ENCODE results near the gene DFFB.
A peak's percentile ranks its signal among the peaks of the same experiment; 100 is the strongest.
"Not testable (repeated sequence)": the region's sequence is repeated elsewhere in the genome, so short reads cannot be mapped to it uniquely, and the experiment has no call there.

DFFB gene, protein sequence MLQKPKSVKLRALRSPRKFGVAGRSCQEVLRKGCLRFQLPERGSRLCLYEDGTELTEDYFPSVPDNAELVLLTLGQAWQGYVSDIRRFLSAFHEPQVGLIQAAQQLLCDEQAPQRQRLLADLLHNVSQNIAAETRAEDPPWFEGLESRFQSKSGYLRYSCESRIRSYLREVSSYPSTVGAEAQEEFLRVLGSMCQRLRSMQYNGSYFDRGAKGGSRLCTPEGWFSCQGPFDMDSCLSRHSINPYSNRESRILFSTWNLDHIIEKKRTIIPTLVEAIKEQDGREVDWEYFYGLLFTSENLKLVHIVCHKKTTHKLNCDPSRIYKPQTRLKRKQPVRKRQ

DNA sequence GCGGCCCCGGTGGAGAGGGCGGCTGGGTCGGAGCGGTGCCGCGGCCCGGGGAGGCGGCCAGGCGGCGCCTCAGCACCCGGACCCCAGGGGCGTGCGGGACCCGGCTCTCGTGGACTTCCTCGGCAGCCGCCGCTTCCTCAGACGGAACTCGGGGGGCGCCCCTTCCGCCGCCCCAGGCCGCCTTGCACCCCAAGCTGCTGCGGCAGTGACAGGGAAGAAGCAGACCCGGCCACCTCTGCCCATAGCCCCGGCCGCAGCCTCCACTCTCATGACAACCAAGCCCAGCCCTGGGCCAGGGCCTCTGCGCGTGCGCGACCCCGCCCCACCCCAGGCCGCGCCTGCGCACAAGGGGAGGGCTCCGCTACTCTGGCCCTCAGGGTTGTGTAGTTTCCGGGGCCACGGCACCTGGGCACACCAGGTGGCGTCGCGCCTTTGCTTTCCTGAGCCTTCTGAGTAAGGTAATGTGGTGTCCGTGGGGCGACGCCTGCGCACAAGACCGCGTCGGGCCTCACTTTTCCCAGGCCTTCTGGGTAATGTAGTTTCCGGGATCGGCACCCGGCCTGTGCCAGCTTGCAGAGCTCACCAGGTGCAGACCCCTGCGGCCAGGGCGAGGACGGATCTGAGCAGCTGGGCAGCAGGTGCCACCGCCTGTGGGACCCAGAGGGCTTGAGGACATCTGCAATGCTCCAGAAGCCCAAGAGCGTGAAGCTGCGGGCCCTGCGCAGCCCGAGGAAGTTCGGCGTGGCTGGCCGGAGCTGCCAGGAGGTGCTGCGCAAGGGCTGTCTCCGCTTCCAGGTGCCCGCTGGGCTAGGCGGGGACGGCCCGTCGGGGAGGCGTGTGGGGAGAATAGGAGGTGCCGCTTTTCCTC lies at the start of gene DFFB, which contains the start of gene CEP104:
TSS of gene DFFB (plus strand) at position 554 of the 868 bp plus-strand sequence. CDS start at position 682, 128 bp downstream.
TSS of gene CEP104 (minus strand) at position 289 of the 868 bp plus-strand sequence. CDS start 4,804 bp downstream, outside the sequence.
- peak; percentile 96 to 97 (median 97) for DNase-seq (ENCODE audit: low read depth in 3 of 3, low spot score in 1 of 3)

DNA sequence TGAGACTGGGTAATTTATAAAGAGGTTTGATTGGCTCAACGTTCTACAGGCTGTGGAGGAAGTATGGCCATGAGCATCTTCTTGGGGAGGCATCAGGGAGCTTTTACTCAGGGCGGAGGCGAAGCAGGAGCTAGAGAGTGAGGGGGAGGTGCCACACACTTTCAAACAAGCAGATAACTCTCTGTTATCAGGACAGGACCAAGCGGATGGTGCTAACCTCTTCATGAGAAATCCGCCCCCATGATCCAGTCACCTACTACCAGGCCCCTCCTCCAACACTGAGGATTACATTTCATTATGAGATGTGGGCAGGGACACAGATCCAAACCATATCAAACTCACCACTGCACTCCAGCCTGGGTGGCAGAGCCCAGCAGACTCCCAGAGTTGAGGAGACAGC lies 49.5 kb upstream of the DFFB start:
- DNase-seq (ENCODE audit: low read depth in 3 of 3, low spot score in 1 of 3) = no peak

DNA sequence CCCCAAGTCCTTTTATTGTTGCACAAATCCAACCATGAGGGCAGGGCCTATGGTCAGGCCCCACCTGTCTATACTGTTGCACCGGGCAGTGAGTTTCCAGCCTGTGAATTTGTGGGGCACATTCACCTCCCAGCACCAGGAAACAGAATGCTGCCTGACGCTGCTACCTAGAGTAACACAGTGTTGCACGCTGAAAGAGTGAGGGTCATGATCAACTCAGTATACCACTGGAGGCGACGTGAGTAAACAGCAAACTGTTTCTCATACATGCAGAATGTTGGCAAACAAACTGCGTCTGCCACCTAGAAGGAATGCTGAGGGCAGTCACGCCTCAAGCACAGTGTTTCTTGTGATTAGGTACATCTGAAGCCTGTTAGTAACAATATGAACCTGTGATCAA lies 47.6 kb upstream of the DFFB start:
- no peak for DNase-seq (ENCODE audit: low read depth in 3 of 3, low spot score in 1 of 3)

DNA sequence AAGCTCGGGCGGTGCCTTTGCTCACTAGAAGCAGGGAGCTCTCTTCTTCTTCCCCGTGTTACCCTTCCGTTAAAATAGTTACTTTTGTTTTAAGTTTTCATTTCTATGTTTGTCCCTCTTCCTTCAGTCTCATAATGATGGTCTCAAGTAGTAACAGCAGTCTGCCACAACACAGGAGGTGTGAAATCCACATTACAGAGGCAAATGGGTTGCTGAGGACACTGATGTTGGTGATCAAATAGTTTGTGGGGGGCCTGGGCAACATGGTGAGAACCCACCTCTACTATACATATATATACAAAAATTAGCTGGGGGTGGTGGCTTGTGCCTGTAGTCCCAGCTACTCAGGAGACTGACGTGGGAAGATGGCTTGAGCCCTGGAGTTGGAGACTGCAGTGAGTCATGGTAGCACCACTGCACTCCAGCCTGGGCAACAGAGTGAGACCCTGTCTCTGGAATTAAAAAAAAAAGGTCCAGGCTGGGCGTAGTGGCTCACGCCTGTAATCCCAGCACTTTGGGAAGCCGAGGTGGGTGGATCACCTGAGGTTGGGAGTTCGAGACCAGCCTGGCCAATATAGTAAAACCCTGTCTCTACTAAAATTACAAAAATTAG lies 47.0 kb upstream of the DFFB start:
- DNase-seq (ENCODE audit: low read depth in 3 of 3, low spot score in 1 of 3) = not testable (repeated sequence)

DNA sequence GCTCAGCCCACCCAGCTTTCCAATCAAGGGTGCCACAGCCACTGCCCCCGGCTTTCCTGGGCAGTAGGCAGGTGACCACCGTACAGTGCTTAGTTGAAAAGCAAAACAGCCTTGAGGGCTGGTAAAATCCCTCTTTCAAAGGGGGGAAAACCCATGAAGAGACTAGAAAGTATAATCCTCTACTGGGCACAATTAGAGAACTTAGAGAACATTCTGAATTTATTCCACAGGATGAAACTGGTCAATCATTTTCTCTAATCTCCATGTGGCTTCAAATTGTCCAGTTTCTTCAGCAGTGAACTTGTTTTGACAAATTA lies 45.7 kb upstream of the DFFB start:
- DNase-seq (ENCODE audit: low read depth in 3 of 3, low spot score in 1 of 3) = no peak

DNA sequence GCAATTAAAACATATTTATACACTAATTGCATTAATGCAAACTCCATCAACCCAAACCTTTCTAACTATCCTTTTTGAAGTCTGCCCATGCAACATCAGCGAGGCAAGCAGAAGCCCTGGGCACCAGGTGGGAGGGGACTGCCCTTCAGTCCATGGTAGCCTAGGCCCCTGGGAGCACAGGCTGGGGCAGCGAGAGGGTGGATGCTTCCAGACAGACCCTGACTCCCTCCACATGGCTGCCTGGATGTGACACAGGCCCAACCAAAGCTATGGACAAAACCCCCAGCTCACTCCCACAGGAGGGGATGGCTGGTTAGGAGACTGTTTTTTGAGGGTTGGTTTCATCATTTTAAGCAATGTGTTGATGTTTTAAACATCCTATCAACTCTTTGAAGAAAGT lies 43.2 kb upstream of the DFFB start:
- no peak for DNase-seq (ENCODE audit: low read depth in 3 of 3, low spot score in 1 of 3)

DNA sequence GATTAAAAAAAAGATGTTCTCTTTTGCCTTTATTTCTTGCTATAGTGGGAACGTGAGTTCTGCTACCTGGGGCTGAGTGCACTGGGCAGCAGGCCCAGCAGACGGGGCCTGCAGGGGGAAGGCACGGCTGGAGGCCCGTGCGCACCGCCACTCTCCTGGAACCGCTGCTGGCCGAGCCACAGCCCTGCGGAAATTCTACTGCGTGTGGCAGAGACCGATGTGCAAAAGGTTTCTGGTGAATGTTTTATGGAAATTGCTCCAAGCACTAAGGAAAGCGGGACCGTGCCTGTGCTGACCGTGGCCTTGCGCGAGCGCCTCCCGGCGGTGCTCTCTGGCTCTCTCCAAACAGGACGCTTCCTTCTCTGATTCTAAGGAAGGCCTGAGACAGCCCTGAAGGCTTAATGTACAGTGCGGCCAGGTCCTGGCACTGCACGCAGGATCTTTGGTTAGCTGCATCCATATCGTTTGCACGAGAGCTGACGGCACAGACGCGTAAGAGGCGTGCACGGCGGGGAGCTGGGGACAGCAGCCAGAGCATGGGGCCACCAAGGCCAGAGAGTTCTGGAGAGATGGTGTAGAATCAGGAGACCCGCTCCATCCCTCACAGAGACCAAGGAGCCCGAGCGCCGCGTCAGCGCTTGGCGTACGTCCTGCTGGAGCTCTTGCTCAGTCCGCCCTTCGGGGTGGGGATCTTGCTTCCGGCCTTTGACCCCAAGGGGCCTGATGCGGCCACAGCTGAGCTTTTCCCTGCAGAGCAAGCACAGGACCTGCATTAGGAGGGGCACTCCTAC lies 42.3 kb upstream of the DFFB start:
- no peak for DNase-seq (ENCODE audit: low read depth in 3 of 3, low spot score in 1 of 3)

DNA sequence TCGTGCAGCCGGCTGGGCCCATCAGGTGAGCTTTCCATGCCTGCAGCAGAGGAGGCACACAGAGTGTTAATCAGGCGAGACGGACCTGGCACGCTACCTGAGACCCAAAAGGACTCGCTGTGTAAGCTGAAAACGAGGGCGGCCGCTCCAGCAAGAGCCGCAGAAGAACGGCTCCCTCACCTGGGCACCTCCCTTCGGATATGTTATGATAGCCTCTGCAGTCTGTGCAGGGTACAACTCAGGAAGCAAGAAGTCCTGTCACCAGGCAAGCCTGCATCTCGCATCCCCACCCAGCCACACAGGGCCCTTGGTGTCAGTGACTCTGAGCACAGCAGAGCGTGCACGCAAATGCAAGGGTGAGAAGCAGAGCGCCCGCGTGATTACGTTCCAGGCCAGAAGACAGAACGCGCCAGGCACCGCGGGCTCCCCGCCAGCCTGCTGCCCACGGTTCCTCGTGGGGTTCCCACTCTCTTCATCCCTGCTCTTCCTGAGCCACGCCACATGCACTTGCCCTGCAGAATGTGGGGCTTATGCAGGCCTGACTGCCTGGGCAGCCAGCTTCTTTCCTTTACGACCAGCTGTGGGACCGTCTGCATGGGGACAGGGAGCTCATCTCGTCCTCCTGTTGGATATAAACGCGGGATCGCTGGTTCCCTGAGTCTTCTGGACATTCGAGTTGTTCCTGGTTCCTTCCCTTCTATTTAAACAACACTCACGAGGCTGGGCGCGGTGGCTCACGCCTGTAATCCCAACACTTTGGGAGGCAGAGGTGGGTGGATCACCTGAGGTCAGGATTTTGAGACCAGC lies 40.7 kb upstream of the DFFB start:
- no peak for DNase-seq (ENCODE audit: low read depth in 3 of 3, low spot score in 1 of 3)

DNA sequence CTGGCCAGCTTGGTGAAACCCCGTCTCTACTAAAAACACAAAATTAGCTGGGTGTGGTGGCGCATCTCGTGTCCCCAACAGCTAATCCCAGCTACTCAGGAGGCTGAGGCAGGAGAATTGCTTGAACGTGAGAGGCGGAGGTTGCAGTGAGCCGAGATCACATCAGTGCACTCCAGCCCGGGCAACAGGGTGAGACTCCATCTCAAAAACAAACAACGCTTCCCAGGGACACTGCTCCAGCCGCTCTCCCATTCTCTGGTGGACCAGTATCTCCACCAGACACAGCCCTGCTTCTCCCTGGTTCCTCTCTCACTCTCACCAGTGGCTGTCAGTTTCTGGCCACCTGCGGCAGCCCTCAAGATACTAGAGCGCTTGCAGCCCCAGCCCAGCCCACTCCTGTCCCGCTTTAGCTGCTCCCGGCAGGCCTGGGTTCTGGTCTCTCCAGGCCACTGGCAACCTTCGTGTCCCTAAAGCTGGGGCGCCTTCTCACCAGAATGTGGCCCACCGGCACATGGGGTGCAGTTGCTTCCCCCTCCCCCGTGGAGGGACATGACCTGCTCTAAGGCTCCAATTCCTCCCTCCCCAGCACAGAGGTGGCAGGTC lies 40.0 kb upstream of the DFFB start:
- DNase-seq (ENCODE audit: low read depth in 3 of 3, low spot score in 1 of 3) = no peak

DNA sequence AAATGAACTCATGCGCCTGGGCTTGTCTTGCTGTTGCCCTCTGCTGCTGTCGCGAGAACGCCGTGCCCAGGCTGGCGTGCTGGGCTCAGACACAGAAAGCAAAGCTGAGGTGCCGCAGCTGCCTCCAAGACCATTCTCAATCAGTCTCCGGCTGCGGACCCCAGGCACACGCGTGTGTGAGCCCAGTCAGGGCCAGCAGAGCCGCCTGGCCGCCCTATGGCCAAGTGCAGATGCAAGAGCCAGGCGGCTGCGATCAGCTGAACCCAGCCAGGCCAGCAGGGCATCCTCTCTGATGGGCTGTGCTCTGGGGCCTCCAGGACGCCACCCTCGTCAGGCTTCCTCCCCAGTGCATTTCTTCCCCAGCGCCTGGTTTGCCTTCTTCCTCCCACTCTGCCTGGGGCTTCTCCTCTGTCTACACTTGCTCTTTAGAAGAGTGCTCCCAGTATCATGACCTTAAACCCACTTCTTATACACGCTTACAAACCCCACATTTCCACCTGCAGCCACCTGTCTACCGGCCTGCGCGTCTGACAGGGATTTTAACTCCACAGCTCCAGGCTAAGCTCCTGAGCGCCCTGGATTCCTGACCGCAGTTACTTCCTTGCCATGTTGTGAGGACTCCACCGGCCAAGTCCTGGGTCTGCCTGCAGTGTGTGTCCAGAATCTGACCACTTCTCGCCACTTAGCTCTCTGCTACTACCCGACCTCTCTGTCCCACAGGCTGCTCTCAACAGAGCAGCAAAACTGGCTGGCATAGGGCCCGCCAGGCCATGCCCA lies 39.3 kb upstream of the DFFB start:
- no peak for DNase-seq (ENCODE audit: low read depth in 3 of 3, low spot score in 1 of 3)

DNA sequence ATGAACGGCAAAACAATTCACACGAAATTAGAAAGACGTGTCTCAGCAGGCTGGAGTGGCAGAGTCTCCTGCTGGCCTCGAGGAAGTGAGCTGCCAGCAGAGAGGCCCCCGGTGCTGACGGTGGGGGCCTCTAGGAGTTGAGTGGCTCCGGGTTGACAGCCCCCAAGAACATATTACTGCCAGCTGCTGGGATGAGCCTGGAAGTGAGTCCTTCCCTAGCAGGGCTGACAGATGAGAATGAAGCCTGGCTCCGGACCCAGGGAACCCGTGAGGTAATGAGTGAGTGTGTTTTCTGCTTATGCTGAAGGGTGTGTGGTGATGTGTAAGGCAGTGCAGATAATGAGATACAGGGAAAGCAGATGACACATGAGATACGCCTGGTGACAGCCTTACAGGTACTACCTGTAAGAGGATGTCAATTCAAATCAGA lies 37.5 kb upstream of the DFFB start:
- DNase-seq (ENCODE audit: low read depth in 3 of 3, low spot score in 1 of 3) = no peak

DNA sequence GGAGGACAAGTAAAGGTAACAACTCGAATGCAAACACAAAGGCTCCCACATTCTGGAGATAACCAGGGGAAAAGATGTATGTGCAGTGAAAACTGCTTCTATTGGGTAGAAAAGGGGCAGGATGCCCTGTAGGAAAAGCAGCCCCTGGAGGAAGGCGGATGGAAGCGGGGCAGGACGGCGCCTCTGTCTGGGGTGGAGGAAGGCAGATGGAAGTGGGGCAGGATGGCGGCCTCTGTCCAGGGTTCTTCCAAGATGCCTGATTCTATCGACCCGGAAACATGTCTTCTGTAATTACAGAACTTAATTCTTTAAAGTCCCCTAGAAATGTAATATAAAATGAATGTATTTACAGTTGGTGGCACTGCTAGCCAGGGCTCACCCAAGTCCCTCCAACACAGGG lies 37.0 kb upstream of the DFFB start:
- DNase-seq (ENCODE audit: low read depth in 3 of 3, low spot score in 1 of 3) = no peak

DNA sequence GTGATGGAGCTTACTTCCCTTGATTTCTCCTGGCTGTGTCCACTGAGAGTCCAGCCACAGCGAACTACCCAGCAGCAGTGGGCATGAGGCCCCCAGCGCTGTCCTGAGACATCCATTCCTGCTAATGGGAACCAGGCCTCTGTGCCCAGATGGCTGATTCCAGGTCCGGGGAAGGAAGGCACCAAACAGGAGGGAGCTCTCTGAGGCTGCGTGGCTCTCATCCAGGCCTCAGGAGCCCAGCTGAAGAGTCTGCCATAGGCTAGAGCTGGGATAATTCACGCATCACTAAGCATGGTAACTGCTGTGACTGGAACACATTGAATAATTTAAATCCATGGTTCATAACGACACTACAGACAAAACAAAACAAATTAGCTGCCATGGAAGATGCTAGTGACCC lies 36.3 kb upstream of the DFFB start:
- no peak for DNase-seq (ENCODE audit: low read depth in 3 of 3, low spot score in 1 of 3)

DNA sequence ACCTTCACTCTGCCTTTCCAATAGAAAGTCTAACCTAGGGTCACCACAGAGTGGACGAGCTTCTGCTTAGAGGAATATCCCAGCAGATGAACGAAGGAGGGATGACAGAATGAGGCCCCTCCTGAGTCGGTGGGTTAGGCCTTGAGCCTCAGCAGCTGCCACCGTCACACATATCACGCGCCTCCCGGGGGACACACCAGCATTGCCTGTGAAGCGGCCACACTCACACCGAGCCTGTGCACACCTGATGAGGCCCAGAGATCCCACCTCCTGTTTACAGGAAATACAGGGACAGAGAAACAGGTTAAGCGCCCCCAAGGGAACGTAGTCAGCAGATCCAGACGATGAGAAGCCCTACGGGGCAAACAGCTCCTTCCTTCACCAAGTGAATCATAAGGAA lies 35.8 kb upstream of the DFFB start:
- DNase-seq (ENCODE audit: low read depth in 3 of 3, low spot score in 1 of 3) = no peak

DNA sequence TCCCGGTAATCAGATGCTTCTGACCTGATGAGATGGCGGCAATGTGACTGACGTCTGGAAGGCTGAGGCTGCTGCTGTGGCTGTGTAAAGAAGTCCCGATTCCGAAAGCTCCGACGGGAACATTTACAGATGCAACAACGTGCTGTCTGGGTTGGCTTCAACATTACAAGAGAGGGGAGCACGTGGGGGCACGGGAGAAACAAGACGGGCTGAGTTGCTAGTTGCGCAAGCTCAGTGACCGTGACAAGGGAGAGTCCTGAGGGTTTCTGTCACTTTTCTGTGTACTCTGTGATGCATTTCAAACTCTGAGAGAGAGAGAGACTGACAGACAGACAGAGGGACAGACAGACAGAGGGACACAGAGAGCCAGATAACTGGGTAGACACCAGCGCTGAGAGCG lies 35.4 kb upstream of the DFFB start:
- no peak for DNase-seq (ENCODE audit: low read depth in 3 of 3, low spot score in 1 of 3)

DNA sequence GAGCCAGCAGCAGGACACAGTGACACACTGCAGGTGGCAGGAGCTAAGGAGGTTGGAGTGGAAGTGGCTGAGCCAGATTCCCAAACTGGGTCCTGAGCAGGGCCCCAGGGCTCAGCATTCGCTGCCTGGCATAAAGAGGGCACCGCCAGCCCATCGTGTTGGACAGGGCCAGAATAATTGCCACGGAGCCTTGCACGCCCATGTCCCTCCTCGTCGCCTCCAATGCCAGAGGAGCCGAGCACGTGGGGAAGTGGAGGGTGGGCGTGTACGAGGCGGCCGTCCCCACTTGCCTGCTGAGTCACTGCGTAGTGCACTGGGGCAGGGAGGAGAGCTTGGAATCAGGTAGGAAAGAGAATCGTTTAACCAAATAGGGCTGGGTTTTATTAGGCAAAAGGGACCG lies 34.9 kb upstream of the DFFB start:
- DNase-seq (ENCODE audit: low read depth in 3 of 3, low spot score in 1 of 3) = no peak

DNA sequence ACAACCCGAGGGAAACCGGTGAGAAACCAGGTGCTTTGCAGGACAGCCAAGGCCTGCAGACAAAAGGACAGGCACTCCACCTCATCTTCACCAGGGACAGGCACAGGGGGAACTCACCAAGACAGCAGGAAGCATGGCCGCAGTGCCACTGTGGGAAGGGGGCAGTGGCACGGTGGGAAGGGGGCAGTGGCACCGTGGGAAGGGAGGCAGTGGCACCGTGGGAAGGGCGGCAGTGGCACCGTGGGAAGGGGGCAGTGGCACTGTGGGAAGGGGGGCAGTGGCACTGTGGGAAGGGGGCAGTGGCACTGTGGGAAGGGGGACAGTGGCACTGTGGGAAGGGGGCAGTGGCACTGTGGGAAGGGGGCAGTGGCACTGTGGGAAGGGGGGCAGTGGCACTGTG lies 32.6 kb upstream of the DFFB start:
- DNase-seq (ENCODE audit: low read depth in 3 of 3, low spot score in 1 of 3) = no peak

DNA sequence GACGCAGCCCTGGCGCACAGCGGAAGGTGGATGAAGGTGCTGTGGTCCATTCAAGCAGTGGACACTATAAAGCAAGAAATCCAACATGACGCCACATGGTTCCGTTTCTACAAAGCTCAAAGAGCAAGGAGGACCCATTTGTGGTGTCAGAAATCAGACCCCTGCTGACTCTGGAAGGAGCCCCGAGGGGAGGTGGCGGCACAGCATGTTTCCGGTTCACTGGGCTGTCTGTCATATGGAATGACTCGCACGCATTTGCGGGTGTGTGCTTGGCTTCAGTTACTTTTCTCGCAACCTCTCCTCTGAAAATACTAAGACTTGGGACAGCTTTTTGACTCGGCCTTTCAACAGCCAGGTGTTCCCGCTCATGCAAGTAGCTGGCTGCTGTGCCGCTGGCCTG lies 31.9 kb upstream of the DFFB start:
- no peak for DNase-seq (ENCODE audit: low read depth in 3 of 3, low spot score in 1 of 3)

DNA sequence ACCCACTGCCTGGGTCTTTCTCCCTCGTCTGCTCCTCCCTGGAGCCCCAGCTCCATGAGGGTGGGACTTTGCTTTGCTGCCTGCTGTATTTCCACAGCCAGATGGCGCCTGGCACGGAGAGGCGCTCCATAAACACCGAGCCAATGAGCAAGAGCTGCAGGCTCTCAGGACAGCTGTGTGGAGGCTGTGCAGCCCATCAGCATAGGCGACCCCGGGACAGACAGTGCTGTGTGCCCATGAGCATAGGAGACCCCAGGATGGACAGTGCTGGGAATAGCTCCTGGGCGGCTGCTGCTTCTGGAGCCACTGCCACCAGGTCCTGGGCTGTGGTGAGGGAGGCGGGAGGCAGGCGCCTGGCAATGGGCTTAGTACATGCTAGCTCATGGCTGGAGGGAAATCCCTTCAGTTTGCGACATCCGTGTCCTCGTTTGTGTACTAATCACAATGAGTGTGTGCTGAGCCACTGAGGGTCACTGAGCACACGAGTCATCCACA lies 29.4 kb upstream of the DFFB start:
- DNase-seq (ENCODE audit: low read depth in 3 of 3, low spot score in 1 of 3) = no peak

All from stimulated activated CD4-positive, alpha-beta T cell treated with anti-CD3 and anti-CD28 coated beads, TNF-alpha, amount 100 ng/mL, for 1 hour (primary cell).